Erythroblast (primary cell): ENCODE measurements around the gene CAPN15.

Source experiments
- GATA1 ChIP-seq: IDR thresholded peaks from 2 replicates; pipeline ENCODE4 v1.6.1; 2011; ENCODE audit warnings: low read depth, mild to moderate bottlenecking, control low read depth, low read length, moderate library complexity
- POLR2A ChIP-seq: IDR thresholded peaks from 2 replicates; pipeline ENCODE4 v1.6.1; 2011; ENCODE audit warnings: mild to moderate bottlenecking, low read length

DNA sequence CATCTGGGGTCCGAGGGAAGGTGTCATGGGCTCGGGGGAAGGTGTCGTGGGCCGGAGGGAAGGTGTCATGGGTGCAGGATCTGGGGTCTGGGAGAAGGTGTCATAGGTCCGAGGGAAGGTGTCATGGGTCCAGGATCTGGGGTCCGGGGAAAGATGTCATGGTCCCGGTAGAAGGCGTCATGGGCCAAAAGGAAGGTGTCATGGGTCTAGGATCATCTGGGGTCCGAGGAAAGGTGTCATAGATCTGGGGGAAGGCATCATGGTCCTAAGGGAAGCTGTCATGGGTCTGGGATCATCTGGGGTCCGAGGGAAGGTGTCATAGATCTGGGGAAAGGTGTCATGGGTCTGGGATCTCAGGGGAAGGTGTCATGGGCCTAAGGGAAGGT is 63.3 kb downstream of the CAPN15 start:
- no peak for TF ChIP-seq POLR2A
- no peak for TF ChIP-seq GATA1
